ENCODE data around the gene IMMP1L.

- TF ChIP-seq CTCF (IDR thresholded peaks at IDR 0.05; ENCODE audit: insufficient read depth, low read length) (no peak), POLR2AphosphoS5 (IDR thresholded peaks at IDR 0.05; ENCODE audit: low read depth) (no peak), REST (IDR thresholded peaks at IDR 0.05; ENCODE audit: insufficient replicate concordance, low read depth) (no peak), GABPA (IDR thresholded peaks at IDR 0.05; ENCODE audit: low read depth) (no peak)
Measured at GRCh38 chr11:31437742-31438435, 71.5 kb downstream of the IMMP1L start.
